Astrocyte (in vitro differentiated cells and primary cell): ENCODE data around the gene SLC35F1. TPM values are rescaled to one million over a fixed set of nuclear protein-coding genes. Genes with fewer than 3 reads are reported as not detected.

Experiments used
- DNase-seq: peaks from one replicate; pipeline ENCODE4 v3.0.0-alpha.2; 2010; ENCODE audit warnings: low read depth
- FAIRE-seq: peaks from 2 replicates; lab custom pipeline; 2011; peaks lifted over from hg19 to GRCh38; lab: Jason Lieb, UNC
- H2AFZ ChIP-seq: 2 replicates; pipeline ENCODE4 v1.6.0; 2012; ENCODE audit warnings: low read depth, low read length, inconsistent platforms
- H3K27ac ChIP-seq: 2 replicates; pipeline ENCODE4 v1.5.1; 2011; ENCODE audit warnings: low read depth, low read length, inconsistent platforms
- H3K27me3 ChIP-seq: 2 replicates; pipeline ENCODE4 v1.6.0; 2011; ENCODE audit warnings: low read length, inconsistent platforms; ENCODE audit not compliant: insufficient read depth
- H3K36me3 ChIP-seq: 2 replicates; pipeline ENCODE4 v1.5.1; 2011; ENCODE audit warnings: low read length, inconsistent platforms; ENCODE audit not compliant: insufficient read depth
- H3K4me1 ChIP-seq: 2 replicates; pipeline ENCODE4 v1.5.1; 2011; ENCODE audit warnings: low read length, inconsistent platforms; ENCODE audit not compliant: insufficient read depth
- H3K4me2 ChIP-seq: 2 replicates; pipeline ENCODE4 v1.6.0; 2012; ENCODE audit warnings: low read length, inconsistent platforms
- H3K4me3 ChIP-seq: 2 replicates; pipeline ENCODE4 v1.5.1; 2011; ENCODE audit warnings: low read depth, mild to moderate bottlenecking, low read length, inconsistent platforms; ENCODE audit not compliant: insufficient read depth
- H3K79me2 ChIP-seq: 2 replicates; pipeline ENCODE4 v1.6.0; 2012; ENCODE audit warnings: mild to moderate bottlenecking, low read length, inconsistent platforms; ENCODE audit not compliant: insufficient read depth
- H3K9ac ChIP-seq: 2 replicates; pipeline ENCODE4 v1.6.0; 2012; ENCODE audit warnings: mild to moderate bottlenecking, low read length, inconsistent platforms
- H3K9me3 ChIP-seq: 2 replicates; pipeline ENCODE4 v1.5.1; 2012; ENCODE audit warnings: low read depth, mild to moderate bottlenecking, low read length, inconsistent platforms; ENCODE audit not compliant: insufficient read depth
- H4K20me1 ChIP-seq: 2 replicates; pipeline ENCODE4 v1.6.0; 2012; ENCODE audit warnings: low read length, inconsistent platforms; ENCODE audit not compliant: insufficient read depth
- H3K27ac Mint-ChIP-seq: one replicate; pipeline ENCODE4 v1.8.0; 2021; ENCODE audit warnings: mild to moderate bottlenecking, mixed read lengths; ENCODE audit not compliant: unreplicated experiment
- H3K27me3 Mint-ChIP-seq: one replicate; pipeline ENCODE4 v1.8.0; 2021; ENCODE audit warnings: low read depth, mixed read lengths; ENCODE audit not compliant: unreplicated experiment
- H3K36me3 Mint-ChIP-seq: one replicate; pipeline ENCODE4 v1.8.0; 2021; ENCODE audit warnings: low read depth, mixed read lengths; ENCODE audit not compliant: unreplicated experiment
- H3K4me1 Mint-ChIP-seq: one replicate; pipeline ENCODE4 v1.8.0; 2021; ENCODE audit warnings: low read depth, mixed read lengths; ENCODE audit not compliant: unreplicated experiment
- H3K4me3 Mint-ChIP-seq: one replicate; pipeline ENCODE4 v1.8.0; 2021; ENCODE audit warnings: mild to moderate bottlenecking, moderate library complexity, mixed read lengths; ENCODE audit not compliant: unreplicated experiment
- H3K9me3 Mint-ChIP-seq: one replicate; pipeline ENCODE4 v1.8.0; 2021; ENCODE audit warnings: mild to moderate bottlenecking, mixed read lengths; ENCODE audit not compliant: unreplicated experiment
- CTCF ChIP-seq: IDR thresholded peaks from 2 replicates; pipeline ENCODE4 v1.5.1; 2011; ENCODE audit warnings: low read depth, mild to moderate bottlenecking, inconsistent platforms, low read length, moderate library complexity; ENCODE audit not compliant: insufficient read depth
- EZH2 ChIP-seq: IDR thresholded peaks from 2 replicates; pipeline ENCODE4 v1.6.1; 2012; ENCODE audit warnings: mild to moderate bottlenecking, low read length, inconsistent platforms; ENCODE audit not compliant: insufficient read depth
- total RNA-seq: library from RNA; stranded (reverse); gene quantifications from 2 replicates; pipeline ENCODE4 v1.2.1, GENCODE V29; 2021

SLC35F1 gene
- total RNA-seq, 1 donor from 2014 or later = 1.0 TPM

DNA sequence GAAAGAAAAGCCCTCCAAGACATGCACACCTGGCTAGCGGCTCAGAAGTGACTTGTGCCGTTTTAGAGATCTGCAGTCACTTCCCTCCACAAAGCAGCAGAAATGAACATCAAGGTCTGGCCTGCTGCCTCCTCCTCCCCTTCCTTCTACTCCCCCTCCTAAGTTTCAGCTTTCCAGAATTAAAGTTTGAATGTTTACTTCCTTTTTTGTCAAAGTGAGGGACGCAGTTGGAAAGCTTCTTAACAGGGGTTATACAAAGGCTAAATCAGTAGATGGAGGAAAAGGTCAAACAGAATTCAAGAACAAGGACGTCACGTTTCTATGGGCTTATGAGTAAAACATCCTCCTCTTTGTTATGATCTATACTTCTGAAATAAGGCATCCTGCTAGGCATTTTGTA is 227.7 kb downstream of the SLC35F1 start:
- Mint-ChIP-seq H3K27ac (no peak overlapping the region), H3K9me3 (no peaks in the 10 kb centered on the region), H3K4me1 (no peaks in the 10 kb centered on the region), H3K36me3 (no peaks in the 10 kb centered on the region), H3K4me3 (no peak overlapping the region), H3K27me3 (no peaks in the 10 kb centered on the region)
- H3K79me2 ChIP-seq = no peaks in the 10 kb centered on the region
- H3K27me3 ChIP-seq = no peaks in the 10 kb centered on the region
- FAIRE-seq = no peak
- no peak overlapping the region for H2AFZ ChIP-seq
- no peak for DNase-seq
- TF ChIP-seq EZH2 (no peak), CTCF (no peak)
- no peaks in the 10 kb centered on the region for H3K9me3 ChIP-seq
- H3K27ac ChIP-seq = no peak overlapping the region
- H3K36me3 ChIP-seq = no peaks in the 10 kb centered on the region
- H3K4me1 ChIP-seq = no peaks in the 10 kb centered on the region
- no peaks in the 10 kb centered on the region for H4K20me1 ChIP-seq
- no peak overlapping the region for H3K9ac ChIP-seq
- H3K4me3 ChIP-seq = no peak overlapping the region
- H3K4me2 ChIP-seq = no peak overlapping the region

GRCh38 chr6:118135371-118135770 is 228.3 kb downstream of the SLC35F1 start:
- no peak overlapping the region for H3K27ac ChIP-seq
- no peaks in the 10 kb centered on the region for H3K4me1 Mint-ChIP-seq
- no peak for DNase-seq
- no peaks in the 10 kb centered on the region for H3K9me3 ChIP-seq
- no peaks in the 10 kb centered on the region for H4K20me1 ChIP-seq
- no peak overlapping the region for H3K4me3 ChIP-seq
- TF ChIP-seq EZH2 = no peak
- TF ChIP-seq CTCF = no peak
- no peaks in the 10 kb centered on the region for H3K9me3 Mint-ChIP-seq
- H3K27me3 Mint-ChIP-seq = no peaks in the 10 kb centered on the region
- no peak for FAIRE-seq
- H3K27ac Mint-ChIP-seq = no peak overlapping the region
- no peaks in the 10 kb centered on the region for H3K27me3 ChIP-seq
- H3K9ac ChIP-seq = no peak overlapping the region
- no peaks in the 10 kb centered on the region for H3K36me3 Mint-ChIP-seq
- H3K4me2 ChIP-seq = no peak overlapping the region
- H2AFZ ChIP-seq = no peak overlapping the region
- H3K36me3 ChIP-seq = no peaks in the 10 kb centered on the region
- no peaks in the 10 kb centered on the region for H3K79me2 ChIP-seq
- no peaks in the 10 kb centered on the region for H3K4me1 ChIP-seq
- H3K4me3 Mint-ChIP-seq = no peak overlapping the region

DNA sequence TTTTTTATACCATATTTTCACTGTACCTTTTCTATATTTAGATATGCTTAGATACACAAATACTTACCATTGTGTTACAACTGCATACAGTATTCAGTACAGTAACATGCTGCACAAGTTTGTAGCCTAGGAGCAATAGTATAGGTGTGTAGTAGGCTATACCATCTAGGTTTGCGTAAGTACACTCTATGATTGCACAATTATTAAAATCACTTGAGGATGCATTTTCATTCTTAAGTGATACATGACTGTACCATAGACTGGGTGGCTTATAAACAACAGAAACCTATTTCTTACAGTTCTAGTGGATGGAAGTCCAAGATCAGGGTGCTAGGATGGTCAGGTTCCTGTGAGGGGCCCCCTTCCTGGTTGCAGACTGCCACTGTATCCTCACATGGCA is 234.1 kb downstream of the SLC35F1 start:
- H3K27ac ChIP-seq = no peak overlapping the region
- H3K36me3 ChIP-seq = no peaks in the 10 kb centered on the region
- no peaks in the 10 kb centered on the region for H3K79me2 ChIP-seq
- no peak overlapping the region for H3K4me2 ChIP-seq
- H3K9me3 Mint-ChIP-seq = no peaks in the 10 kb centered on the region
- no peaks in the 10 kb centered on the region for H3K27me3 Mint-ChIP-seq
- no peak for FAIRE-seq
- TF ChIP-seq CTCF (no peak), EZH2 (no peak)
- no peaks in the 10 kb centered on the region for H3K27me3 ChIP-seq
- no peaks in the 10 kb centered on the region for H4K20me1 ChIP-seq
- H3K4me3 ChIP-seq = no peak overlapping the region
- no peak for DNase-seq
- H3K9ac ChIP-seq = no peak overlapping the region
- no peak overlapping the region for H3K4me3 Mint-ChIP-seq
- peaks cover 3% of the 10 kb centered on the region for H3K4me1 Mint-ChIP-seq
- H3K9me3 ChIP-seq = no peaks in the 10 kb centered on the region
- no peak overlapping the region for H2AFZ ChIP-seq
- H3K4me1 ChIP-seq = no peaks in the 10 kb centered on the region
- no peaks in the 10 kb centered on the region for H3K36me3 Mint-ChIP-seq
- H3K27ac Mint-ChIP-seq = no peak overlapping the region
